Head of caudate nucleus (tissue), 42 donors: ENCODE data around the gene PACSIN1.

Experiments used
- DNase-seq, 42 donors: peaks; one replicate each; pipeline versions ENCODE4 v3.0.0 to v3.0.0-alpha.2; 2020 to 2021; ENCODE audit warnings: mixed read lengths in 7 of 42
- intact Hi-C: fragments of 100-400 bp; cut with DNase I; formaldehyde crosslinking; loops from one replicate; pipeline ENCODE4 v1.15.0; 2022

The PACSIN1 gene

DNA sequence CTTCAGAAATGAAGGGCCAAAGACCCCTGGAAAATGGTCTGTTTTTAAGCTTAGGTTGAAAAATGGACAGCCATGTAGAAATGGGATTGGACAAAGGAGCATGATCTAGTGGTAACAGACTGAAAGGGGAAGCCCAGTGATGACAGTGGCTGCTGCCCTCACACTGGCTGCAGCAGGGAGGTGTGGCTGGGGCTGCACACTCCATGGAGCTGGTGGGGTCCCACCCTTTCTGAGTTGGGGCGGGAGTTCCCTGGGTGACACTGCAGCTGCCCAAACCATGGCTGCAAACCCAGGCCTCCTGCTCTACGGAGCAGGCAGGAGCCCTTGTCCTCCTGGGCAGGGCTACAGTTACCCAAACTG, 8.5 kb upstream of the PACSIN1 start:
- no peak for DNase-seq
- intact Hi-C loops, result no loop called here

GRCh38 chr6:34457742-34458735, 7.8 kb upstream of the PACSIN1 start:
- intact Hi-C loops, result no loop called here
- DNase-seq, result no peak

DNA sequence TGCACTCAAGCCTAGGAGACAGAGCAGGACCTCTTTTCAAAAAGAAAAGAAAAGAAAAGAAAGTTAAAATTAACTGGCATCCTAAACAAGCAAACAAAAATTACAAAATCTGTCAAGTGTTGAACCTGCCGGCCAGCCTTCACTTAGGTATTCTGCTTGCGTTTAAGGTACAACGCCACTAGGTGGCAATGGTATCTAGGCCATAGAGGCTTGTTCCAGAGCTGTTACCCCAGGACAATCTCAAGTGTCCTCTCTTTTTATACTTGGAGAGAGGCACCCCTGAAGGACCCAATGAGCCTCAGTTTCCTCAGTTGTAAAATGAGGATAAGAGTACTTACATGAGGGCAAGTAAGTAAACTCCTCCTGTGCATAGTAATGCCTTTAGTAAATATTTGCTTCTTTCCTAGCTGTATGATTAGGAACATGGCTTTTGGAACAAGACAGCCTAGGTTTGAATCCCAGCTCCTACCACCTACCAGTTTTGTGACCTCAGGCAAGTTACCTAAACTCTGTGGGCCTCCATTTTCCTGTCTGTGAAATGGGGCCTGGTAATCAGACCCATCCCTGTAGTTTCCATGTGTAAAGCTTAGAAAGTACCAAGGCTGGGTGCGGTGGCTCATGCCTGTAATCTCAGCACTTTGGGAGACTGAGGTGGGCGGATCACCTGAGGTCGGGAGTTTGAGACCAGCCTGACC, 5.8 kb upstream of the PACSIN1 start:
- intact Hi-C loops, result loop anchor here (5.0 kb wide), 1 partner anchor 147 kb away; no protein-coding TSS in a partner anchor
- DNase-seq, result peak in 34 of 42 donors; percentile 16 to 77 (median 48)

GRCh38 chr6:34460796-34461507, 4.9 kb upstream of the PACSIN1 start:
- intact Hi-C loops, result loop anchor here (5.0 kb wide), 1 partner anchor 146 kb away; no protein-coding TSS in a partner anchor
- DNase-seq, result no peak

GRCh38 chr6:34462010-34462409, 3.9 kb upstream of the PACSIN1 start:
- intact Hi-C loops, result loop anchor here (5.0 kb wide), 1 partner anchor 145 kb away; no protein-coding TSS in a partner anchor
- no peak for DNase-seq

- no peak for DNase-seq
Measured at GRCh38 chr6:34462551-34462971, 3.3 kb upstream of the PACSIN1 start.

GRCh38 chr6:34463299-34463698, 2.6 kb upstream of the PACSIN1 start:
- intact Hi-C loops, result loop anchor here (5.0 kb wide), 1 partner anchor 144 kb away; no protein-coding TSS in a partner anchor
- no peak for DNase-seq

More at GRCh38 chr6:34462551-34462971, 3.3 kb upstream of the PACSIN1 start:
- intact Hi-C loops, result loop anchor here (5.0 kb wide), 1 partner anchor 145 kb away; no protein-coding TSS in a partner anchor

DNA sequence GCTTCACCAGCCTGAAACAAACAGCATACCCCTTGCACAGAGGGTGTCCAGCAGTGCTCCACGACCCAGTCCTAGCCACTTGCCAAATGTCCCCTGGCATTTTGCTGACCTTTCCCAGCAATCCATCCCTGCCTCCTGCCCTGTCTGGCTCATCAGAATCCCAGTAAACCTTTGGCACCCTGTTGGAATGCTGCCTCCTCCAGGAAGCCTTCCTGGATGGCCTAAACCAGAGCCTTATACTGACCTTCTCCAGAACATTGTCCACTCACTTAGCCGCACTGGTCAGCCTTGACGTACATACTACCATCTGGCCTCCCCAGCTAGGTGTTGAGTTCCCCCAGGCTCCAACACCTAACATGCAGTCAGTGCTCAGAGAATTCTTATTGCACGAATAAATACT, 2.0 kb upstream of the PACSIN1 start:
- intact Hi-C loops, result loop anchor here (5.0 kb wide), 1 partner anchor 143 kb away; no protein-coding TSS in a partner anchor
- no peak for DNase-seq

DNA sequence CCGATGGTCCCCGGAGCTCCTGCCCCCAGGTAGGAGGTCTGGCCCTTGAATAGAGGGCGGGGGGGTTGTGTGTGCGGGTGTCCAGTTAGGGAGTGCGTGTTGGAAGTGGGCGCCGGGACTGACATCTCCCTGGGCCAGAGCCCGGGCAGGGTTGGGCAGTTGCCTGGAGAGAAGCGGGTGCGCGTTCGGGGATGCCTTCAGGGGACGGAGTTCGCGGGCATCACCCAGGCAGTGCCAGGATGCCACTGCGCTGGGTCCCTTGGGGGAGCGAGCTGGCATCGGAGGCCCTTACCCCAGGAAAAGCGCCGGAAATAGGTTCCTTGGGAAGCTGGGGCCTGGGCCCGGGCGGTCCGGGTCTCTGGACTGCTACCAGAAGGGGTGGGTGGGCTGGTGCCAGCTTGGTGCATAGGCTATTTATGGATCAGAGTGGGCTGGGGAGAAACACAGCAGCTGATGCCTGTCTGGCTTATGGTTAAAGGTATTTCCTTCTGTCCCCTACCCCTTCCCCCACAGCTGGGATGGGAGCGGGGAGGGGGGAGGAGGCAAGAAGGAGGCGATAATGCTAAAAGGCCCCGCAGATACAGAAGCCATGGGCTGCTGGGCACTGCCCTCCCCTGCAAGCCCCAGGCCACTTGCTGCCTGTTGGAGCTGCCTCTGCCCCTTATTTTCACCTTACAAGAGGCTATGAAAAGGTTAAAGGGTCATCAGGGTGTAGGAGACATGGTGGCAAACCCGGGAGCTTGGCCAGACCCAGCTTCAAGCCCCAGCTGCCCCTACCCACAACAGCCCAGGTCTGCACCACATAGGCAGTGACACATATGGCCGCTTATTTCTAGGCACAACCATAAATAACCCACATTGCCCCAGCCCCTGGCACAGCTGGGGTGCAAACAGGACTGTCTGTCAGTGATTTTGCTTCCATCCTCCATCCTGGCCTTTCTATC, 638 bp downstream of the PACSIN1 start:
- DNase-seq, result peak in 9 of 42 donors; percentile 13 to 39 (median 22)
- intact Hi-C loops, result no loop called here

- intact Hi-C loops, result no loop called here
- no peak for DNase-seq
Measured at GRCh38 chr6:34468378-34468892, 2.6 kb downstream of the PACSIN1 start.

- no peak for DNase-seq
- intact Hi-C loops, result no loop called here
Measured at GRCh38 chr6:34469499-34469898, 3.6 kb downstream of the PACSIN1 start.

GRCh38 chr6:34472425-34472824, 6.5 kb downstream of the PACSIN1 start:
- DNase-seq, result no peak
- intact Hi-C loops, result no loop called here

DNA sequence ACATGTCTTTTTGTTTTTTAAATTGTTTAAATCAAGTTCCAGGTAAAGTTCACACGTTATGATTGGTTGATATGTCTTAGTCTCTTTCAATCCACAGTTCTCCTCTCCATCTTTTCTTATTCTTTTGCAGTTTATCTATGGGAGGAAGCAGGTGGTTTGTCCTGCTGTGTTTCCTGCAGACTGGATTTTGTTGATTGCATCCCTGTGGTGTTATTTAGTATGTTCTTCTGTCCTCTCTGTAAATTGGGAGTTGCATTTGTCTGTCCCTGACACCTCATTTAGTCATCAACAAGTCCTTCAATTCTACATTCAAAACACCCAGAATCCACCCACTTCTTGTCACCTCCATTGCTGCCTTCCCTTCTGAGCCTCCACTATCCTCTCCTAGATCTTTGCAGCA, 8.1 kb downstream of the PACSIN1 start:
- intact Hi-C loops, result no loop called here

GRCh38 chr6:34474754-34475153, 8.9 kb downstream of the PACSIN1 start:
- no peak for DNase-seq
- intact Hi-C loops, result no loop called here

More for the DNA sequence above, 8.1 kb downstream of the PACSIN1 start:
- no peak for DNase-seq

GRCh38 chr6:34475238-34475682, 9.4 kb downstream of the PACSIN1 start:
- intact Hi-C loops, result no loop called here

GRCh38 chr6:34475767-34476328, 10.0 kb downstream of the PACSIN1 start:
- intact Hi-C loops, result no loop called here
- no peak for DNase-seq

More at GRCh38 chr6:34475238-34475682, 9.4 kb downstream of the PACSIN1 start:
- DNase-seq, result no peak

DNA sequence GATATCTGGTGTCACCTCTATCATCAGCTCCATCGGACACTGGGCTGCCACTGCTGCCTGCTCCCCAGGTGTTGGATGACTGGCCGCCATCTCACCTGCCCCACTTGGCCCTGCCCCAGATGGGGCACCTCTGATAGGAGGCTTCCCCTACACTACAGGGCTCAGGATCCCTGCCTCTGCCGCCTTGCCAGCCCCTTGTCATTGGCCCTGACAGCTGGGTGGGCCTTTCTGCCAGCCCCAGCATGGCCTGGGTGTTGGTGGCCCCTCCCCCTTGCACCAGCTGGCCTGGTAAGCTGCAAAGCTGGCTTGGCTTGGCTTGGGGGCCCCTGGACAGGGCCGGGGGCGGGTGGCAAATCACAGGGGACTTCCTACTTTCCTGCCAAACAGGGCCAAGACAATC, 10.6 kb downstream of the PACSIN1 start:
- DNase-seq, result no peak
- intact Hi-C loops, result no loop called here
